HAP-1 (cell line): ENCODE data around the gene UBAC1.

Experiments used
- DNase-seq, 2 experiments: peaks; one replicate each; pipeline ENCODE4 v3.0.0-alpha.2; 2016 to 2020; ENCODE audit warnings: low spot score in 2 of 2
- H3K27me3 ChIP-seq: fragments of 250-450 bp; sonication (Bioruptor Pico); 2 replicates; pipeline ENCODE4 v1.5.1; 2020; ENCODE audit warnings: low read depth, mild to moderate bottlenecking, moderate library complexity
- H3K36me3 ChIP-seq: fragments of 250-450 bp; sonication (Bioruptor Pico); replicated peaks from 2 replicates; pipeline ENCODE4 v1.5.1; 2020; ENCODE audit warnings: mild to moderate bottlenecking
- H3K4me1 ChIP-seq: fragments of 250-450 bp; sonication (Bioruptor Pico); 2 replicates; pipeline ENCODE4 v1.5.1; 2020; ENCODE audit warnings: mild to moderate bottlenecking
- H3K4me3 ChIP-seq: fragments of 250-450 bp; sonication (Bioruptor Pico); 2 replicates; pipeline ENCODE4 v1.5.1; 2020; ENCODE audit warnings: mild to moderate bottlenecking, moderate library complexity
- H3K9me3 ChIP-seq: fragments of 250-450 bp; sonication (Bioruptor Pico); 2 replicates; pipeline ENCODE4 v1.5.1; 2020; ENCODE audit warnings: mild to moderate bottlenecking, moderate library complexity
- in situ Hi-C: fragments of 300-500 bp; cut with MboI; formaldehyde crosslinking; loops from 3 replicates; pipeline ENCODE4 v1.14.3; 2020; ENCODE audit warnings: low sequenced_read_pairs, inconsistent platforms, mixed read lengths

Gene UBAC1

GRCh38 chr9:135941288-135941995 is 19.7 kb downstream of the UBAC1 start:
- in situ Hi-C loops, result no loop called here
- Histone ChIP-seq H3K27me3 (no peaks in the 10 kb centered on the region), H3K4me3 (no peak overlapping the region), H3K9me3 (no peaks in the 10 kb centered on the region), H3K36me3 (peaks cover 71% of the 10 kb centered on the region), H3K4me1 (no peaks in the 10 kb centered on the region)
- no peak for DNase-seq

GRCh38 chr9:135939351-135940265 is 21.6 kb downstream of the UBAC1 start:
- Histone ChIP-seq H3K36me3 (peaks cover 59% of the 10 kb centered on the region), H3K27me3 (no peaks in the 10 kb centered on the region), H3K4me1 (no peaks in the 10 kb centered on the region), H3K4me3 (no peak overlapping the region), H3K9me3 (no peaks in the 10 kb centered on the region)
- DNase-seq, result no peak
- in situ Hi-C loops, result no loop called here

- Histone ChIP-seq H3K4me1 (no peaks in the 10 kb centered on the region), H3K4me3 (no peak overlapping the region), H3K27me3 (no peaks in the 10 kb centered on the region), H3K36me3 (peaks cover 49% of the 10 kb centered on the region), H3K9me3 (no peaks in the 10 kb centered on the region)
- no peak for DNase-seq
- in situ Hi-C loops, result no loop called here
These were observed 23.4 kb downstream of the UBAC1 start for GRCh38 chr9:135937521-135938489.

GRCh38 chr9:135933114-135933513 is 28.1 kb downstream of the UBAC1 start:
- in situ Hi-C loops, result no loop called here
- H3K27me3 ChIP-seq, result no peaks in the 10 kb centered on the region
- DNase-seq, result no peak

GRCh38 chr9:135932656-135933055 is 28.5 kb downstream of the UBAC1 start:
- H3K36me3 ChIP-seq, result peaks cover 38% of the 10 kb centered on the region
- H3K4me3 ChIP-seq, result no peak overlapping the region
- no peaks in the 10 kb centered on the region for H3K9me3 ChIP-seq
- in situ Hi-C loops, result no loop called here
- DNase-seq, result no peak
- no peaks in the 10 kb centered on the region for H3K4me1 ChIP-seq
- no peaks in the 10 kb centered on the region for H3K27me3 ChIP-seq

More at GRCh38 chr9:135933114-135933513, 28.1 kb downstream of the UBAC1 start:
- Histone ChIP-seq H3K9me3 (no peaks in the 10 kb centered on the region), H3K4me1 (no peaks in the 10 kb centered on the region), H3K36me3 (peaks cover 43% of the 10 kb centered on the region), H3K4me3 (no peak overlapping the region)

GRCh38 chr9:135931349-135931820 is 29.8 kb downstream of the UBAC1 start:
- H3K4me1 ChIP-seq, result no peaks in the 10 kb centered on the region
- no peak for DNase-seq
- H3K9me3 ChIP-seq, result no peaks in the 10 kb centered on the region
- H3K36me3 ChIP-seq, result peaks cover 28% of the 10 kb centered on the region
- in situ Hi-C loops, result no loop called here
- H3K27me3 ChIP-seq, result no peaks in the 10 kb centered on the region
- H3K4me3 ChIP-seq, result no peak overlapping the region

- H3K4me1 ChIP-seq, result no peaks in the 10 kb centered on the region
These were observed 30.5 kb downstream of the UBAC1 start for GRCh38 chr9:135930446-135931345.

GRCh38 chr9:135929656-135930445 is 31.3 kb downstream of the UBAC1 start:
- Histone ChIP-seq H3K4me1 (no peaks in the 10 kb centered on the region), H3K27me3 (no peaks in the 10 kb centered on the region), H3K9me3 (no peaks in the 10 kb centered on the region), H3K4me3 (no peak overlapping the region), H3K36me3 (peaks cover 21% of the 10 kb centered on the region)
- in situ Hi-C loops, result no loop called here
- no peak for DNase-seq

More at GRCh38 chr9:135930446-135931345, 30.5 kb downstream of the UBAC1 start:
- in situ Hi-C loops, result no loop called here
- H3K27me3 ChIP-seq, result no peaks in the 10 kb centered on the region
- H3K4me3 ChIP-seq, result no peak overlapping the region
- H3K36me3 ChIP-seq, result peaks cover 28% of the 10 kb centered on the region
- no peak for DNase-seq
- no peaks in the 10 kb centered on the region for H3K9me3 ChIP-seq

- H3K27me3 ChIP-seq, result no peaks in the 10 kb centered on the region
- H3K4me3 ChIP-seq, result no peak overlapping the region
- no peak for DNase-seq
- H3K9me3 ChIP-seq, result no peaks in the 10 kb centered on the region
- in situ Hi-C loops, result no loop called here
- peaks cover 21% of the 10 kb centered on the region for H3K36me3 ChIP-seq
- no peaks in the 10 kb centered on the region for H3K4me1 ChIP-seq
These were observed 32.2 kb downstream of the UBAC1 start for GRCh38 chr9:135928731-135929655.

- Histone ChIP-seq H3K9me3 (no peaks in the 10 kb centered on the region), H3K4me3 (no peak overlapping the region), H3K4me1 (no peaks in the 10 kb centered on the region), H3K36me3 (peaks cover 18% of the 10 kb centered on the region), H3K27me3 (no peaks in the 10 kb centered on the region)
- DNase-seq, result no peak
- in situ Hi-C loops, result no loop called here
These were observed 33.0 kb downstream of the UBAC1 start for GRCh38 chr9:135928074-135928730.
